PC-3 (cell line): ENCODE results near the gene DHRS4.

Experiments
- CTCF ChIP-seq: fragments of 300-600 bp; sonication (generic); conservative IDR thresholded peaks from 2 replicates; pipeline ENCODE4 v1.5.1; 2017; ENCODE audit warnings: antibody characterized with exemption, low read depth, mild to moderate bottlenecking, low read length
- EZH2 ChIP-seq: fragments of 300-600 bp; sonication (generic); IDR thresholded peaks from one replicate; pipeline ENCODE4 v1.6.1; 2017; ENCODE audit warnings: antibody characterized with exemption, mild to moderate bottlenecking, low read length; ENCODE audit not compliant: unreplicated experiment

- no peak for TF ChIP-seq CTCF
- TF ChIP-seq EZH2: no peak
These were observed 28.0 kb upstream of the DHRS4 start for GRCh38 chr14:23925523-23926075.
